Activated CD4-positive, alpha-beta T cell treated with anti-CD3 and anti-CD28 coated beads for 36 hours (primary cell): Measurements from ENCODE around the gene CFC1. TPM values are rescaled to one million over a fixed set of nuclear protein-coding genes. Genes with fewer than 3 reads are reported as not detected.
"Not testable (repeated sequence)": the region's sequence is repeated elsewhere in the genome, so short reads cannot be mapped to it uniquely, and the experiment has no call there.

Source experiments
- ATAC-seq: fragments of 200-7000 bp; cut with Tn5 transposase; one replicate; pipeline ENCODE4 v1.10.0; 2021; ENCODE audit warnings: mild to moderate bottlenecking, moderate library complexity
- CTCF ChIA-PET: fragments of 350-600 bp; sonication (Branson Sonifier 250); formaldehyde crosslinking; loops from one replicate; lab custom pipeline; 2021; ENCODE audit warnings: antibody characterized with exemption; lab: Charles Lee
- POLR2A ChIA-PET: fragments of 350-600 bp; sonication (Branson Sonifier 250); formaldehyde crosslinking; loops from one replicate; lab custom pipeline; 2021; ENCODE audit warnings: antibody characterized with exemption, inconsistent platforms; lab: Charles Lee
- DNase-seq: peaks from one replicate; pipeline ENCODE4 v3.0.0-alpha.2; 2020
- H3K27ac Mint-ChIP-seq: one replicate; pipeline ENCODE4 v1.8.0; 2021; ENCODE audit warnings: mixed read lengths
- H3K27me3 Mint-ChIP-seq: one replicate; pipeline ENCODE4 v1.8.0; 2021; ENCODE audit warnings: mixed read lengths
- H3K36me3 Mint-ChIP-seq: one replicate; pipeline ENCODE4 v1.8.0; 2021; ENCODE audit warnings: low read depth, mixed read lengths
- H3K4me1 Mint-ChIP-seq: one replicate; pipeline ENCODE4 v1.8.0; 2021; ENCODE audit warnings: mixed read lengths
- H3K4me3 Mint-ChIP-seq: one replicate; pipeline ENCODE4 v1.8.0; 2021; ENCODE audit warnings: mild to moderate bottlenecking, moderate library complexity, mixed read lengths
- H3K9me3 Mint-ChIP-seq: one replicate; pipeline ENCODE4 v1.8.0; 2021; ENCODE audit warnings: low read depth, mixed read lengths
- intact Hi-C, 2 experiments: fragments of 100-400 bp; cut with DNase I in 1 of 2; cut with micrococcal nuclease in 1 of 2; formaldehyde crosslinking; loops; one replicate each; pipeline versions ENCODE4 v1.14.2 to v1.15.1; 2022 to 2024; cut with DNase I, micrococcal nuclease
- total RNA-seq, 2 experiments: library from RNA; stranded (reverse); gene quantifications; one replicate each; pipeline ENCODE4 v1.2.3, GENCODE V29; 2021

Gene CFC1
- total RNA-seq, result not detected

DNA sequence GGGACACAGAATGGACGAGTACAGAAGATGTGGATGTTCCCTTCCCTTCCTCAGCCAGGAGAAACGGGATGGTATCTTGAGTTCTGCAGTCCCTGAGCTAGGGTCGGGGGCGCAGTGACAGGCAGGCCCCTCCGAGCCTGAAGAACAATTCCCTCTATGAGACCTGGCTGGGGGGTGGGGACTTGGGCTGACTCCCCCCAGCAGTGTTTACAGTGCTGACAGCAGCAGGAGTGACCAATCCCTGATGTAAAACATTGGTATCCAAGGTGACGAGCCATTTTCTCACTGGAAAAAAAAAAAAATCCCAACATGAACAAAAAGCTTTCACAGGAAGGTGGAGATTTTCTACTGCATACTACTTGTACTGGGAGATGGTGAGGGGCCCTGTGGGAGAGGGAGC, at the start of gene CFC1:
Gene CFC1, minus strand, starts transcription at position 183 of the 400 bp plus-strand sequence. CDS start 288 bp downstream, outside the sequence.
- H3K36me3 Mint-ChIP-seq, intact Hi-C loops, H3K27me3 Mint-ChIP-seq, H3K9me3 Mint-ChIP-seq, ATAC-seq, H3K27ac Mint-ChIP-seq, DNase-seq, H3K4me3 Mint-ChIP-seq, H3K4me1 Mint-ChIP-seq, POLR2A ChIA-PET, CTCF ChIA-PET: not testable (repeated sequence)

DNA sequence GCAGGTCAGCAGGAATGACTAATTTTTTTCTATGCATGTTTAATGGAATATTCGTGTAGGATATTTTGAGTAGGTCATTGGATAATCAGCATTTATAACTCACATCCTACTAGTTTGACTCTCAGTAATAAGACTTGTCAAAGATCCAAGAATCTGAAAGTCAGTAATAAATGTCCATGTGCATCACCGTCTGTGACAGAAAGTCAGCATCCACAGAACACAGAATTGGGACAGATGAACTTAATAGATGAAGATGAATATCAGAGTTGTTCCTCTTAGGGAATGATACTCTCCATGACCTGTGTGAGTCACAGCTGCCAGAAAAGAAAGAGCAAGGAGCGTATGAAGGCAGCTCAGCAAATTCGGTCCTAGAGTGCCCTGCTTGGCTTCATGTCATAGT, 42.3 kb upstream of the CFC1 start:
- H3K9me3 Mint-ChIP-seq, H3K27me3 Mint-ChIP-seq, intact Hi-C loops, H3K36me3 Mint-ChIP-seq, H3K27ac Mint-ChIP-seq, H3K4me1 Mint-ChIP-seq, H3K4me3 Mint-ChIP-seq, POLR2A ChIA-PET, ATAC-seq, DNase-seq, CTCF ChIA-PET: not testable (repeated sequence)

DNA sequence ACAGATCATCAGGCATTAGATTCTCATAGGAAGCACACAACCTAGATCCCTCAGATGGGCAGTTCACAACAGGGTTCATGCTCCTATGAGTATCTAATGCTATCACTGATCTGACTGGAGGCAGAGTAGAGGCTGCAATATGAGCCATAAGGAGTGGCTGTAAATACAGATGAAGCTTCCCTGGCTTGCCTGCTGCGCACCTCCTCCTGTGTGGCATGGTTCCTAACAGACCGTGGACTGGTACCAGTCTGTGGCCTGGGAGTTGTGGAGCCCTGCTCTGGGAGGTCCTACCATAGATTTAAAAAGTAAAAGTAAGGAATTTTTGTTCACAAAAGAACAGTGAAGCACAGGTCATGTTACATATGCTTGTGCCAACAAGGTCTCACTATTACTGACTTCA, 39.6 kb upstream of the CFC1 start:
- POLR2A ChIA-PET, result not testable (repeated sequence)

DNA sequence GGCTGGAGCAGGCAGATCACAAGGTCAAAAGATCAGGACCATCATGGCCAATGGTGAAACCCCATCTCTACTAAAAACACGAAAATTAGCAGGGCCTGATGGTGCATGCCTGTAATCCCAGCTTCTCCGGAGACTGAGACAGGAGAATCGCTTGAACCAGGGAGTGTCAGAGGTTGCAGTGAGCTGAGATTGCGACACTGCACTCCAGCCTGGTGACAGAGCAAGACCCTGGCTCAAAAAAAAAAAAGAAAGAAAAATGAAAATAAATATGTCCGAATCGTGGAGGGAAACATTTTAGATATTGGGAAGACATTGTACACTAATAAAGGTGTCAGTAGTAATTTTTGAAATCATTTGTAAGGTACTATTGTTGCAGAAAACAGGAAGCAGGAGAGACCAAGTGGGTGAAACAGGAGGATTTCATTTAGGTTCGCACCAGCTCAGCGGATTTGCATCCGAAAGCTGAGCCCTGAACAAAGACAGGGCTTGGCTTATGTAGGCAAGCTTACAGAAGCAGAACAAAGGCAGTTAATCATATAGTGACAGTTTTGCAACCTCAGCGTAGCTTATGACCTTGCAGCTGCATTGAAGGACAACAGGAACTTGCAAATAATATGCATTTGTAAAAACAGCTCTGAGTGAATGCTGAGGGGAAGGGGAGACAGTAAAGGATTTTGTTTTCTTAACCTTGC, 29.6 kb upstream of the CFC1 start:
- intact Hi-C loops, H3K4me1 Mint-ChIP-seq, H3K27ac Mint-ChIP-seq, POLR2A ChIA-PET, H3K9me3 Mint-ChIP-seq, CTCF ChIA-PET, DNase-seq, H3K36me3 Mint-ChIP-seq, ATAC-seq, H3K4me3 Mint-ChIP-seq, H3K27me3 Mint-ChIP-seq: not testable (repeated sequence)

More for the DNA sequence above, 39.6 kb upstream of the CFC1 start:
- H3K4me1 Mint-ChIP-seq, H3K36me3 Mint-ChIP-seq, H3K4me3 Mint-ChIP-seq, intact Hi-C loops, H3K9me3 Mint-ChIP-seq, CTCF ChIA-PET, H3K27ac Mint-ChIP-seq, ATAC-seq, DNase-seq, H3K27me3 Mint-ChIP-seq: not testable (repeated sequence)

DNA sequence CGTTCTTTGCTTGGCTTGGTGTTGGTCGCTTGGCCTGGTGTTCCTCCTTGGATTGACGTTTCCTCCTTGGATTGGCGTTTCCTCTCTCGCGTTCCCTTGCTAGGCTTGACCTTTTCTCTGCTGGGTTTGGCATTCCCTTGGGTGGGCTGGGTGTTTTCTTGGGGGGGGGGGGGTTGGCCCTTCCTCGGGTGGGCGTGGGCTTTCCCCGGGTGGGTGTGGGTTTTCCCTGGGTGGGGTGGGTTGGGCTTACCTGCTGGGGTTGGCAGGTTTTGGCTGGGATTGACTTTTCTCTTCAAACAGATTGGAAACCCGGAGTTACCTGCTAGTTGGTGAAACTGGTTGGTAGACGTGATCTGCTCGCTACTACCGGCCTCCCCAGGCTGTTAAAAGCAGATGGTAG, 11.8 kb upstream of the CFC1 start, which contains the start of gene POTEJ:
Gene POTEJ, plus strand, starts transcription at position 301 of the 400 bp plus-strand sequence. Its CDS starts 93 bp downstream, at position 394.
- H3K9me3 Mint-ChIP-seq, H3K36me3 Mint-ChIP-seq, CTCF ChIA-PET, POLR2A ChIA-PET, H3K4me1 Mint-ChIP-seq, H3K27ac Mint-ChIP-seq, H3K4me3 Mint-ChIP-seq, DNase-seq, intact Hi-C loops, H3K27me3 Mint-ChIP-seq, ATAC-seq: not testable (repeated sequence)

DNA sequence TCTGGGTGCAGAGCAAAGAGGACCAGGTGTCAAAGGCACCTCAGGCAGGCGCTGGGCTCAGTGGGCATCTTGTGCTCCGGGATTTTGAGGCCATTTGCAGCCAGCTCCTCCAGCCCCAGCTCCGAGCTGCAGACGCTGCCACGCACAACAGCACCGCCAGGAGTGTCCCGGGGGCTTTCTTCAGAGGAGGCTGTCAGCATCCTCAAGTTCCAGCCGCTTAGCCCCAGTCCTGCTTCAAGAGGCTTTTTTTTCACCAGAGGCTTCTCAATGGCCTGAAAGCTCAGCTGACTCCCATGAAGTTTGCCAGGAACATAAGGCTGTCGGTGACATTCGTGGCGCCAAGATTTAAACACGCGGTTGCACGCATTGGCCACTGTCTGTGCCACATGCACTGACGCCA, 11.1 kb upstream of the CFC1 start:
- ATAC-seq, CTCF ChIA-PET, H3K27me3 Mint-ChIP-seq, H3K36me3 Mint-ChIP-seq, H3K4me3 Mint-ChIP-seq, intact Hi-C loops, DNase-seq, H3K9me3 Mint-ChIP-seq, POLR2A ChIA-PET, H3K4me1 Mint-ChIP-seq, H3K27ac Mint-ChIP-seq: not testable (repeated sequence)

- CTCF ChIA-PET, DNase-seq, H3K4me3 Mint-ChIP-seq, H3K27me3 Mint-ChIP-seq, ATAC-seq, H3K9me3 Mint-ChIP-seq, intact Hi-C loops, POLR2A ChIA-PET, H3K27ac Mint-ChIP-seq, H3K4me1 Mint-ChIP-seq, H3K36me3 Mint-ChIP-seq: not testable (repeated sequence)
Measured at GRCh38 chr2:130609002-130609920, 9.9 kb upstream of the CFC1 start.

GRCh38 chr2:130608276-130609001, 9.1 kb upstream of the CFC1 start:
- DNase-seq, H3K36me3 Mint-ChIP-seq, H3K27me3 Mint-ChIP-seq, ATAC-seq, H3K27ac Mint-ChIP-seq, POLR2A ChIA-PET, H3K4me3 Mint-ChIP-seq, H3K9me3 Mint-ChIP-seq, H3K4me1 Mint-ChIP-seq, intact Hi-C loops, CTCF ChIA-PET: not testable (repeated sequence)

GRCh38 chr2:130601648-130602302, 2.4 kb upstream of the CFC1 start:
- POLR2A ChIA-PET, DNase-seq, H3K36me3 Mint-ChIP-seq, H3K9me3 Mint-ChIP-seq, H3K27ac Mint-ChIP-seq, intact Hi-C loops, H3K27me3 Mint-ChIP-seq, CTCF ChIA-PET, H3K4me3 Mint-ChIP-seq, H3K4me1 Mint-ChIP-seq, ATAC-seq: not testable (repeated sequence)

- H3K4me3 Mint-ChIP-seq, intact Hi-C loops, H3K9me3 Mint-ChIP-seq, POLR2A ChIA-PET, DNase-seq, H3K36me3 Mint-ChIP-seq, H3K27ac Mint-ChIP-seq, ATAC-seq, H3K4me1 Mint-ChIP-seq, H3K27me3 Mint-ChIP-seq, CTCF ChIA-PET: not testable (repeated sequence)
Measured at GRCh38 chr2:130599926-130600325, 551 bp upstream of the CFC1 start.

DNA sequence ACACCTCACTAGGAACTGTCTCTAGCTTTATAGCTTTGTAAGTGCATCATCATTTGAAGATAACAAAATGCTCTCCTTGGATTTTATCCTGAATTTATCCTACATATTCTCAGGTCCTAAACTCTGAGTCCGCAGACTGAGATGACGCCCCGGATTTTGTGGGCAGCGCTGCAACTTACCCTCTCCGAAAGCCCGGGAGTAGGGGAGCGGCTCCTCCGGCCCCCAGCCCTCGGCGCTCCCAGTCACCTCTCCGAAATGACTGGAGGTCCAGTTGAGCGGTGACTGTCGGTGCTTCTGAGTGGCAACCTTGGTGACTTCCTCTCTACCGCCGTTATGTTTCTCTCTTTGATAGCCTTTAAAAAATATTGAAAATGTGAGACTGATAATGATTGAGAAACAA, 912 bp downstream of the CFC1 start:
- CTCF ChIA-PET, DNase-seq, H3K4me3 Mint-ChIP-seq, H3K27me3 Mint-ChIP-seq, intact Hi-C loops, ATAC-seq, H3K9me3 Mint-ChIP-seq, POLR2A ChIA-PET, H3K27ac Mint-ChIP-seq, H3K36me3 Mint-ChIP-seq, H3K4me1 Mint-ChIP-seq: not testable (repeated sequence)
